HG03108 (cell line): Measurements from ENCODE around the gene SEPTIN1.
"Not testable (repeated sequence)": the region's sequence is repeated elsewhere in the genome, so short reads cannot be mapped to it uniquely, and the experiment has no call there.

ENCODE experiments used
- ATAC-seq: cut with Tn5 transposase; IDR thresholded peaks from one replicate; pipeline ENCODE4 v1.9.1; 2021; ENCODE audit warnings: moderate library complexity; ENCODE audit not compliant: unreplicated experiment

The SEPTIN1 gene

DNA sequence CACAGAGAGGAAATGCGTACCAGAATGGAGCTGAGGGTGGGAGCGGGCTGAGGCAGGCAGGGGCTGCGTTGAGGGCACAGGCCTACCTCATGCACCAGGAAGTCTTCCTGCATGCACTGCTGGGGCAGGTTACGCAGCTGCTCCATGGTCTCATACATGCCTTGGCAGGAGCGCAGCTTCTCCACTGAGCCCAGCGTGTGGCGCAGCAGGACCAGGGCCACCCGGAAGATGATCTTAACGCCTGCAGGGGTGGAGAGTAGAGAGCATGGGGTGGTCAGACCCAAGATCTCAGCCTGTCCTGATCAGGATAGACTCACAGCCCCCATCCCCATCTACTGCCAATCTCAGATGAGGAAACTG, 23.8 kb downstream of the SEPTIN1 start:
- no peak for ATAC-seq

GRCh38 chr16:30357715-30358576, 24.4 kb downstream of the SEPTIN1 start:
- no peak for ATAC-seq

GRCh38 chr16:30357085-30357714, 25.2 kb downstream of the SEPTIN1 start:
- no peak for ATAC-seq

GRCh38 chr16:30356401-30357084, 25.8 kb downstream of the SEPTIN1 start:
- ATAC-seq: no peak

GRCh38 chr16:30355954-30356308, 26.4 kb downstream of the SEPTIN1 start:
- ATAC-seq: no peak

GRCh38 chr16:30355144-30355953, 27.0 kb downstream of the SEPTIN1 start, which contains the start of gene CD2BP2:
TSS of gene CD2BP2 (minus strand) at chr16:30355308. CDS start at chr16:30354681, 627 bp downstream.
- ATAC-seq: peak; percentile 54

GRCh38 chr16:30354423-30355143, 27.8 kb downstream of the SEPTIN1 start:
- no peak for ATAC-seq

- no peak for ATAC-seq
These were observed 28.8 kb downstream of the SEPTIN1 start for GRCh38 chr16:30353438-30354129.

DNA sequence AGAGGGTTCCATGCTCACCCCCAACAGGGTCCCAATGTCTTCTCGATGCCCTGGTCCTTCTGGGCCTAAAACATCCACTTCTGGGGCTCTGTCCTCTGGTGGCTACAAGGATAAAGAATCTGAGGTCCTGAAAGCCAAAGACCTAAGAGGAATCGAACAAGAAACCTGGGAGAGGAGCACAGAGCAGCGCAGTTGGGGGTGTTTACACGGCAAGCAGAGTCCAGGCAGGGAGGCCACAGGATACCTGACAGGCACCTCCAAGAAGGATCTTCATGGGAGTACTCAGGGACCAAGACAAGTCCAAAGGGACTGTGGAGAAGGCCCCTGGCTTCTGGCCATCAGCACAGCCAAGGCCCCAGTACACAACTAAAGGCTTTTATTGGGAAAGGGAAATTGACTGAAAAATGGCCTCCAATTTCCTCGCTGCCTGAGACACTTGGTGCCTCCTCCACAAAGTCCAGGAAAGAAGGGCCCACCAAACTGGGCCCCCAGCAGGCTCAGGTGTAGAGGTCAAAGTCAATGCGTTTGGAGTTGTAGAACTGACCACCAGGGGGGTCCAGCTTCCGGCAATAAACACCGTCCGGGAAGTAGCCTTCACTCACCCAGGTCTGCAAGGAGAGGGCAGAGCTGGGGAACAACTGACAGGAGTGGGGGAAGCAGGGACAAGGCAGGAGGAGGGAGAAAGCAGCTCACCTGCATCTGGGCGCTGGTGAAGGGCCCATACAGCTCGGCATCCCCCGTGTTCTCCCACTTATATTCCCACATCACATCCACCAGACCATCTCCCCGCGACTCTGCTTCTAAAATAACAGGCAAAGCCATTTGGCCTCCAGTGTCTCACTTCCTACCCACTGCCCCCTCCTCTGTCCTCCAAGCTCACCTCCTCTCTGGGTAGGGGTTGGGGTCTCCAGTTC, 29.6 kb downstream of the SEPTIN1 start:
- no peak for ATAC-seq

DNA sequence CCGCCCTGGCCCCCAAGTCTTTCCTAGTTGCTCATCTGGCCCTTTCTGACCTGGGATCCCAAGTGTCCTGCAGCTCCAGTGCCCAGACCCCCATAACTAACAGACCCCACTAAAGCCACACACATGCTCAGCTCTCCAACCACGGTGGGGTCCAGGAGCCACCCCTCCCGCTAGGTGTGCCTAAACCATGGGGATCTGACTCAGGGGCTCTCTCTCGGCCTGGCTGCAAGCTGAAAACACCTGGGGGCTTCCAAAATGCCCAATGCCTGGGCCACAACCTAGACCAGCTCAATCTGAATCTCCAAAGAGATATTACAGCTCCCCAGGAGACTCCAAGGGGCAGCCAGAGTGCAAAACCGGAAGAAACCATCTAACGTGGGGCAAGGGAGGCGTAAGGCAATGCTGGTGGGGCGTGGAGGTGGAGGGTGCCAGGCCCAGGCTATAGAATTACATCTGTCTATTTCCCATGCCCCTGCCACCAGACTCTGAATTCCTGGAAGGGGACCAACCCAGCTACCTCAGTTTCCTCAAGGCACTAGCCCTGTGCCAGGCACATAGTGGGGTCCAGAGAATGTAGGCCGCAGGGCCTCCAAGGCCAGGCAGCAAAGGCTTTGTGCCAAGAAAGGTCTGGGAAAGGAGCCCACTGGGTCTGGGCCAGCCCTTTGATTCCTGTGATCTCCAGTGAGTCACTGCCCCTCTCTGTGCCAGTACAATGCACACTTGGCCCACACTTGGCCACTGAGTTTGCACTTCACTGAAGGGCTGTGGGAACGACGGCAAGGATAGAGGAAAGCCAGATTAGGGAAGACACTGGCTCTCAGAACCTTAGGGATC, 30.6 kb downstream of the SEPTIN1 start:
- no peak for ATAC-seq

DNA sequence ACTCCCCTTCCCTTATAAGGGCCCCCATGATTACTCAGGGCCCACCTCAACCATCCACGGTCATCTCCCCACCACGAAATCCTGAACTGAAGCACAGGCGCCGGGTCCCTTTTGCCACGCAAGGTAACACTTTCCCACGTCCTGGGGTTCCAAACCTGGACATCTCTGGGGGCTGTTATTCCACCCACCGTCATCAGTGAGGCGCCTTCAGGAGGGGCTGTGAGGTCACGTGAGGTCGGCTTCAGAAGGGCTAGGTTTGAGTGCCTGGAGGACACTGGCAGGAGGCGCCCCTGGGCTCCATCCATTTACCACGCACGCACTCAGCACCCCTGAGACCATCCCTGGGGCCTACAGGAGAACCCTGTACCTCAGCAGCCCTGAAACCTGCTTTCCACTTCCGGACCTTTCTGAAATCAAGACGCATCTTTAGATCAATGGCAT, 31.3 kb downstream of the SEPTIN1 start:
- ATAC-seq: no peak

GRCh38 chr16:30350134-30350871, 32.1 kb downstream of the SEPTIN1 start:
- peak; percentile 42 for ATAC-seq

- peak; percentile 39 for ATAC-seq
These were observed 32.7 kb downstream of the SEPTIN1 start for GRCh38 chr16:30349675-30350074.

DNA sequence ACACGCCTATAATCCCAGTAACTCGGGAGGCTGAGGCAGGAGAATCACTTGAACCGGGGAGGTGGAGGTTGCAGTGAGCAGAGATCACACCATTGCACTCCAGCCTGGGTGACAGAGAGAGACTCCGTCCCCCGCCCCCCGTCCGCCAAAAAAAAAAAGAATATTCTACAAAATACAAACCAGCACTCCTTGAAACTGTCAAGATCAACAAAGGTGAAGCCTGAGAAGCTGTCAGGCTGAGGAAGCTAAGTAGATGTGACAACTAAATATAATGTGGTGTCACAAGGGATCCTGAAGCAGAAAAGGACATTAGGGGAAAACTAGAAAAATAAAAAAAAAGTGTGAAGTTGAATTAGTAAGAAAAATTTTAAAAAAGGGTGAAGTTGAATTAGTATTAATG, 33.4 kb downstream of the SEPTIN1 start:
- no peak for ATAC-seq

- ATAC-seq: no peak
These were observed 34.2 kb downstream of the SEPTIN1 start for GRCh38 chr16:30348113-30348512.

- no peak for ATAC-seq
These were observed 36.1 kb downstream of the SEPTIN1 start for GRCh38 chr16:30346286-30346685.

- ATAC-seq: not testable (repeated sequence)
These were observed 38.9 kb downstream of the SEPTIN1 start for GRCh38 chr16:30343491-30343820.
